Diencephalon (tissue), 1 donor: ENCODE data around the gene VWA5B2. TPM values are rescaled to one million over a fixed set of nuclear protein-coding genes. Genes with fewer than 3 reads are reported as not detected.
A peak's percentile ranks its signal among the peaks of the same experiment; 100 is the strongest.

Source experiments
- small RNA-seq: library from RNA; depleted of rRNA; stranded (forward); fragments of <200 nt; gene quantifications from one replicate; pipeline ENCODE3, GENCODE V24; 2014
- total RNA-seq: library from RNA; depleted of rRNA; stranded (reverse); fragments of >200 nt; gene quantifications from one replicate; pipeline ENCODE4 v1.2.3, GENCODE V29; 2014

The VWA5B2 gene
- total RNA-seq, result 3.9 TPM

GRCh38 chr3:184229394-184230080 is at the start of gene VWA5B2:
TSS of gene VWA5B2 (plus strand) at chr3:184229585. CDS start at chr3:184230529, 944 bp downstream.

GRCh38 chr3:184186184-184186901 is 43.0 kb upstream of the VWA5B2 start, which contains the start of gene ABCF3:
TSS of gene ABCF3 (plus strand) at chr3:184186199. CDS start at chr3:184186208, 9 bp downstream.

GRCh38 chr3:184248454-184249411 is 19.3 kb downstream of the VWA5B2 start, which contains the start of gene ALG3:
TSS of gene ALG3 (minus strand) at chr3:184248962. CDS start at chr3:184248940, 22 bp downstream.

GRCh38 chr3:184249412-184250166 is 20.2 kb downstream of the VWA5B2 start, which contains the start of gene EEF1AKMT4:
TSS of gene EEF1AKMT4 (plus strand) at chr3:184249672. CDS start at chr3:184249695, 23 bp downstream.

GRCh38 chr3:184261270-184261853 is 32.0 kb downstream of the VWA5B2 start, which contains the start of gene CAMK2N2:
TSS of gene CAMK2N2 (minus strand) at chr3:184261553. CDS start at chr3:184261285, 268 bp downstream.

GRCh38 chr3:184275961-184276910 is 46.9 kb downstream of the VWA5B2 start, which contains the start of gene ECE2:
TSS of gene ECE2 (plus strand) at chr3:184276022. CDS start at chr3:184276154, 132 bp downstream.

Small RNA genes within 50 kb of the gene (small RNA-seq; reads per million reads assigned to genes)
- 0.74 reads per million, percentile 70 among the genes with 10 or more reads in this experiment for gene MIR1224

Other genes with a start within 250 kb of the VWA5B2 start
- gene ABCC5, start 211.7 kb upstream of the VWA5B2 start, total RNA-seq, result 50.3 TPM
- not detected for gene HTR3D, start 197.8 kb upstream of the VWA5B2 start, total RNA-seq
- not detected for gene HTR3C, start 176.5 kb upstream of the VWA5B2 start, total RNA-seq
- gene HTR3E, start 132.5 kb upstream of the VWA5B2 start, total RNA-seq, result not detected
- gene EIF2B5, start 94.2 kb upstream of the VWA5B2 start, total RNA-seq, result 40.1 TPM
- gene DVL3, start 74.2 kb upstream of the VWA5B2 start, total RNA-seq, result 39.4 TPM
- 388 TPM for gene AP2M1, start 54.7 kb upstream of the VWA5B2 start, total RNA-seq
- gene ABCF3, start 43.4 kb upstream of the VWA5B2 start, total RNA-seq, result 72.2 TPM
- gene ALG3, start 19.4 kb downstream of the VWA5B2 start, total RNA-seq, result 15.2 TPM
- gene EEF1AKMT4, start 20.1 kb downstream of the VWA5B2 start, total RNA-seq, result 0.92 TPM
- 15.0 TPM for gene CAMK2N2, start 32.0 kb downstream of the VWA5B2 start, total RNA-seq
- gene ECE2, start 46.4 kb downstream of the VWA5B2 start, total RNA-seq, result 18.7 TPM
- 291 TPM for gene PSMD2, start 69.7 kb downstream of the VWA5B2 start, total RNA-seq
- 119 TPM for gene EIF4G1, start 85.0 kb downstream of the VWA5B2 start, total RNA-seq
- gene FAM131A, start 108.0 kb downstream of the VWA5B2 start, total RNA-seq, result 62.5 TPM
- gene CLCN2, start 132.0 kb downstream of the VWA5B2 start, total RNA-seq, result 12.2 TPM
- 35.3 TPM for gene POLR2H, start 132.1 kb downstream of the VWA5B2 start, total RNA-seq
- not detected for gene THPO, start 148.6 kb downstream of the VWA5B2 start, total RNA-seq
- 6.0 TPM for gene CHRD, start 150.5 kb downstream of the VWA5B2 start, total RNA-seq